ENCODE results near the gene CCDC179. TPM values are rescaled to one million over a fixed set of nuclear protein-coding genes. Genes with fewer than 3 reads are reported as not detected.

CCDC179 gene
- polyA plus RNA-seq, 4 donors = not detected

- peaks cover 3 to 7% (median 4%) of the 10 kb centered on the region in 3 donors for H3K4me1 ChIP-seq (ENCODE audit: control insufficient read depth in 3 of 3, insufficient read depth in 2 of 3, low read depth in 1 of 3, low read length in 2 of 3)
- peak within 1 kb of the TSS; percentile 92 to 97 (median 97) for H3K27ac ChIP-seq (ENCODE audit: low read depth in 1 of 3, low read length in 2 of 3)
- H3K4me3 ChIP-seq (ENCODE audit: low read depth in 1 of 3, low read length in 3 of 3) = peak within 1 kb of the TSS; percentile 75 to 98 (median 85)
- H3K9me3 ChIP-seq (ENCODE audit: control insufficient read depth in 2 of 2, insufficient read depth in 1 of 2, low read depth in 1 of 2, low read length in 1 of 2) = no peaks in the 10 kb centered on the region
- H3K36me3 ChIP-seq (ENCODE audit: control insufficient read depth in 3 of 3, insufficient read depth in 2 of 3, low read depth in 1 of 3, low read length in 3 of 3) = no peaks in the 10 kb centered on the region
- no peaks in the 10 kb centered on the region for H3K27me3 ChIP-seq (ENCODE audit: control insufficient read depth in 3 of 3, insufficient read depth in 3 of 3, low read length in 3 of 3)
- WGBS, 3 donors = 0% methylated on average over 65 to 79 of the region's 79 CpGs
- DNase-seq (peak; percentile 97), FAIRE-seq (no peak)
Measured at GRCh38 chr11:22829231-22830081, 30.8 kb downstream of the CCDC179 start, which contains the start of gene SVIP. Gene SVIP, minus strand, starts transcription at chr11:22829801. Its CDS starts 53 bp downstream, at chr11:22829748.

DNA sequence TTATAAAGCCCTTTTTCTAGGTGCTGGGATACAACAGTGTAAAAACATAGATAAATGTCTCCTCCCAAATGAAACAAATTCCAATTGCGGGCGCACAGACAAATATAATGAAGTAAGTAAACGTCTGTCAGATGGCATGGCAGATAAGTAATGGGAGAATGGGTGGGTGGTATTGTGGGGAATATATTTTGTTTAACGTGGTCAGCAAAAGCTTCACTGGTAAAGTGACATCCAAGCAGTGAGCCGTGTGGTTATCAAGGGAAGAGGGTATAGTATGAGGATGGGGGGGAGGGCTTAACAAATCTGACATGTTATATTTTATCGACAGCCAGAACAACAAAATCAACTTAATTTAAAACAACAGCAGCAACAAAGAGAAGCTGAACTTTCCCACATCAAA lies 31.9 kb downstream of the CCDC179 start:
- no peak for FAIRE-seq
- WGBS, 3 donors = 34 to 53% (median 52%) methylated on average over 6 of the region's 6 CpGs

GRCh38 chr11:22822203-22822602 lies 38.1 kb downstream of the CCDC179 start:
- Histone ChIP-seq H3K27me3 (ENCODE audit: control insufficient read depth in 3 of 3, insufficient read depth in 3 of 3, low read length in 3 of 3) (no peaks in the 10 kb centered on the region), H3K9me3 (ENCODE audit: control insufficient read depth in 2 of 2, insufficient read depth in 1 of 2, low read depth in 1 of 2, low read length in 1 of 2) (no peaks in the 10 kb centered on the region), H3K4me3 (ENCODE audit: low read depth in 1 of 3, low read length in 3 of 3) (no peak overlapping the region), H3K27ac (ENCODE audit: low read depth in 1 of 3, low read length in 2 of 3) (no peak overlapping the region), H3K36me3 (ENCODE audit: control insufficient read depth in 3 of 3, insufficient read depth in 2 of 3, low read depth in 1 of 3, low read length in 3 of 3) (peaks cover 0 to 4% (median 4%) of the 10 kb centered on the region in 3 donors), H3K4me1 (ENCODE audit: control insufficient read depth in 3 of 3, insufficient read depth in 2 of 3, low read depth in 1 of 3, low read length in 2 of 3) (no peaks in the 10 kb centered on the region)
- DNase-seq = no peak
- 97 to 99% (median 98%) methylated on average over 2 of the region's 2 CpGs for WGBS, 3 donors
- FAIRE-seq = no peak

More for the DNA sequence above, 31.9 kb downstream of the CCDC179 start:
- DNase-seq = no peak
- H3K9me3 ChIP-seq (ENCODE audit: control insufficient read depth in 2 of 2, insufficient read depth in 1 of 2, low read depth in 1 of 2, low read length in 1 of 2) = no peaks in the 10 kb centered on the region
- H3K4me3 ChIP-seq (ENCODE audit: low read depth in 1 of 3, low read length in 3 of 3) = no peak overlapping the region
- peaks cover 0 to 4% (median 4%) of the 10 kb centered on the region in 3 donors for H3K36me3 ChIP-seq (ENCODE audit: control insufficient read depth in 3 of 3, insufficient read depth in 2 of 3, low read depth in 1 of 3, low read length in 3 of 3)
- H3K4me1 ChIP-seq (ENCODE audit: control insufficient read depth in 3 of 3, insufficient read depth in 2 of 3, low read depth in 1 of 3, low read length in 2 of 3) = peaks cover 3 to 7% (median 4%) of the 10 kb centered on the region in 3 donors
- no peaks in the 10 kb centered on the region for H3K27me3 ChIP-seq (ENCODE audit: control insufficient read depth in 3 of 3, insufficient read depth in 3 of 3, low read length in 3 of 3)
- H3K27ac ChIP-seq (ENCODE audit: low read depth in 1 of 3, low read length in 2 of 3) = no peak overlapping the region

DNA sequence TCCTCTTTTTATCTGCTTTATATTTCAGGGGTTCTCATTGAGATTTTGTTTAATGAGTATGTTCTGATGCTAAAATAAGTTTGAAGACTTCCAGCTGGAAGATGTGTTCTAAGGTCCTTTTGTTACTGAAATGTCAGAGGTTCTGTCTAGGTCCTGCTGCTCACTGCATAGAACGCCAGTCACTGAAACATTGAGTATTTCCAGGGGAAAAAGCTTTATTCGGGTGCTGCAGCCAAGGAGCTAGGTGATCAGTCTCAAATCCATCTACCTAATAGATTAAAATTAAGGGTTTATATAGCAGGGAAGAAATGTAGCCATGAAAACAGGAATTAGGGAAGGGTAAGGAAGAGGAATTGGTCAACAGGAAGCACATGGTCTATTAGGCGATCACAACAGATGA lies 50.4 kb downstream of the CCDC179 start:
- H3K27me3 ChIP-seq (ENCODE audit: control insufficient read depth in 3 of 3, insufficient read depth in 3 of 3, low read length in 3 of 3) = no peaks in the 10 kb centered on the region
- DNase-seq (no peak), FAIRE-seq (no peak)
- 88 to 99% (median 93%) methylated on average over 3 of the region's 3 CpGs for WGBS, 3 donors
- no peaks in the 10 kb centered on the region for H3K36me3 ChIP-seq (ENCODE audit: control insufficient read depth in 3 of 3, insufficient read depth in 2 of 3, low read depth in 1 of 3, low read length in 3 of 3)
- no peak overlapping the region for H3K27ac ChIP-seq (ENCODE audit: low read depth in 1 of 3, low read length in 2 of 3)
- H3K4me1 ChIP-seq (ENCODE audit: control insufficient read depth in 3 of 3, insufficient read depth in 2 of 3, low read depth in 1 of 3, low read length in 2 of 3) = no peaks in the 10 kb centered on the region
- no peak overlapping the region for H3K4me3 ChIP-seq (ENCODE audit: low read depth in 1 of 3, low read length in 3 of 3)
- peaks cover 0 to 4% of the 10 kb centered on the region in 2 donors for H3K9me3 ChIP-seq (ENCODE audit: control insufficient read depth in 2 of 2, insufficient read depth in 1 of 2, low read depth in 1 of 2, low read length in 1 of 2)

DNA sequence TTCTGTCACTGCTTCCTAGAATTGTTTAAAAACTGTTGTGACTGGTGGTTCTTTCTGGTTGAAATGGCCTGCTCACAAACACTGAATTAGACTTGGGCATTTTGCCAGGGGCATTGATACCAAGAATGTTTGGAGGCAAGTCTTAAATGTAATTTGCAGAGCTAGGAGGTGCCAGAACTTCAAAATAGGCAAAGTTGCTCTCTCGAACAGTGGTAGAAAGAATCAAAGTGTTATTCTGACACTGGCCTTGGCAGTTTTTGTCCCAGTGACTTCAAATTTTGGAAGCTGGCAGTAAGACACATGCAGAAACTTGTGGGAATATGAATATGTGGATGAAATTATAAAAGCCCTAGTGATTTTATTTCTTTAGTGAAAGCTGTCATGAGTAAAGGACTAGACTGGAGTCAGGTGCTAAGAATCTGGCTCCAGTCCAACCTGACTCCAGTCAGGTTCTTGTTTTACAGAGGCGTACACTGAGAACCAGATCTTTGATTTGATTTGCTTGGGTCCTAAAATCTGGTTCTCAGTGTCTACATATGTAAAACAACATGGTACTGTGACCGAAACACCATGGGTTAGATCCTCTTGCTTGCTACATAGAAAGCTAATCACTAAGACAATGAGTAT lies 51.6 kb downstream of the CCDC179 start:
- WGBS, 3 donors = 84 to 91% (median 89%) methylated on average over 3 of the region's 3 CpGs
- H3K4me3 ChIP-seq (ENCODE audit: low read depth in 1 of 3, low read length in 3 of 3) = no peak overlapping the region
- FAIRE-seq (no peak), DNase-seq (no peak)
- no peaks in the 10 kb centered on the region for H3K36me3 ChIP-seq (ENCODE audit: control insufficient read depth in 3 of 3, insufficient read depth in 2 of 3, low read depth in 1 of 3, low read length in 3 of 3)
- H3K9me3 ChIP-seq (ENCODE audit: control insufficient read depth in 2 of 2, insufficient read depth in 1 of 2, low read depth in 1 of 2, low read length in 1 of 2) = peaks cover 0 to 4% of the 10 kb centered on the region in 2 donors
- H3K27ac ChIP-seq (ENCODE audit: low read depth in 1 of 3, low read length in 2 of 3) = peak overlapping the region in 1 of 3 donors; percentile 31
- no peaks in the 10 kb centered on the region for H3K27me3 ChIP-seq (ENCODE audit: control insufficient read depth in 3 of 3, insufficient read depth in 3 of 3, low read length in 3 of 3)
- H3K4me1 ChIP-seq (ENCODE audit: control insufficient read depth in 3 of 3, insufficient read depth in 2 of 3, low read depth in 1 of 3, low read length in 2 of 3) = no peaks in the 10 kb centered on the region

DNA sequence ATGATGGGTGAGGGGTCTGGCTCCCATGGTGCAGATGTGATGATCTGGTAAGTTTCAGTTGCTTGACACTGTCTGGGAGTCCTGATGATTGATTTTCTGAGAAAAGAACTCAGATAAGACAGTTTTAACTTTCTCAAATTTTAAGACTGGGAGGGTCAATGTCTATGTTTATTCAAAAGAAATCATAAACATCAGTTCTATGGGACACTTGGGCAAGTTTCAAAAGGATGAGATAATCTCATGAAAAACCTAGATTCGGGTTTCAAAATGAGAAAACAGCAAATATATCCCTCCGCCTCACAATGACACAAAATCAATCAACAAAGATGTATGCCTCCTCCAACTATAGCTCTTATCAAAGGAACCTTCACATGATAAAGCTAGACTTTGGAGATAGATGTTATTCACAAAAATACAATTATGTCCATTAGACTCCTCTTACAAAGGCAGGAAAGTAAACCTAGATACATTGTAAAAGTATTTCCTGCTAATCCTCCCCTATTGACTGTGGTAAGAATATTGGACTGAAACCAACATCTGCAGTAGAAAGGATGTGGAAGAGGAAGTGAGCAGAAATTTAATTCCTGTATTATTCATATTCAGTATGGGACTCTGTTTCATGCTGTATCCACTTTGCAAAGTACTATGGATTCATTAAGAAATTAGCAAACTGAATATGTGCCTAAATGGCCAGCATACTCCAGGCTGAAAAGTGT lies 52.3 kb downstream of the CCDC179 start:
- peaks cover 0 to 4% of the 10 kb centered on the region in 2 donors for H3K9me3 ChIP-seq (ENCODE audit: control insufficient read depth in 2 of 2, insufficient read depth in 1 of 2, low read depth in 1 of 2, low read length in 1 of 2)
- DNase-seq (no peak), FAIRE-seq (no peak)
- H3K27me3 ChIP-seq (ENCODE audit: control insufficient read depth in 3 of 3, insufficient read depth in 3 of 3, low read length in 3 of 3) = no peaks in the 10 kb centered on the region
- no peak overlapping the region for H3K4me3 ChIP-seq (ENCODE audit: low read depth in 1 of 3, low read length in 3 of 3)
- H3K36me3 ChIP-seq (ENCODE audit: control insufficient read depth in 3 of 3, insufficient read depth in 2 of 3, low read depth in 1 of 3, low read length in 3 of 3) = no peaks in the 10 kb centered on the region
- H3K27ac ChIP-seq (ENCODE audit: low read depth in 1 of 3, low read length in 2 of 3) = peak overlapping the region in 1 of 3 donors; percentile 31
- H3K4me1 ChIP-seq (ENCODE audit: control insufficient read depth in 3 of 3, insufficient read depth in 2 of 3, low read depth in 1 of 3, low read length in 2 of 3) = no peaks in the 10 kb centered on the region
- 68 to 90% (median 86%) methylated on average over 2 of the region's 2 CpGs for WGBS, 3 donors

DNA sequence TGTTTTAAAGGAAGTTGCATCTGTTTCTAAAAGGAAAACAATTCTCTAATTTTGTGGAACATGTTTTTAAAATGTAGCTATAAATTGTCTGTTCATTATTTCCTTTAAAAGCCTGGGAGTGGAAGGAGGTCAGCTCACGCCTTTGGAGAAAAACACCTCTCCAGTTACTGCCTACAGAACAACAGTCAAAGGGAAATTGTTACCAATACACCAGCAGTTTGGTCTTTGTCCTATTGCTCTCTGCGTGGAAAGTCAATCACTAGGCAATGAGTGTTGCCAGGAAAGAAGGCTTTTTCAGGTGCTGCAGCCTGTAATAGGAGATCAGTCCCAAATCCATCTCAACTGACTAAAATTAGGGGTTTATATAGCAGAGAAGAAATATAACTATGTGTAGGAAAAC lies 52.9 kb downstream of the CCDC179 start:
- H3K27ac ChIP-seq (ENCODE audit: low read depth in 1 of 3, low read length in 2 of 3) = no peak overlapping the region
- no peaks in the 10 kb centered on the region for H3K36me3 ChIP-seq (ENCODE audit: control insufficient read depth in 3 of 3, insufficient read depth in 2 of 3, low read depth in 1 of 3, low read length in 3 of 3)
- no peaks in the 10 kb centered on the region for H3K4me1 ChIP-seq (ENCODE audit: control insufficient read depth in 3 of 3, insufficient read depth in 2 of 3, low read depth in 1 of 3, low read length in 2 of 3)
- no peak overlapping the region for H3K4me3 ChIP-seq (ENCODE audit: low read depth in 1 of 3, low read length in 3 of 3)
- FAIRE-seq (no peak), DNase-seq (no peak)
- WGBS, 3 donors = 56 to 69% (median 67%) methylated on average over 2 of the region's 2 CpGs
- peaks cover 0 to 4% of the 10 kb centered on the region in 2 donors for H3K9me3 ChIP-seq (ENCODE audit: control insufficient read depth in 2 of 2, insufficient read depth in 1 of 2, low read depth in 1 of 2, low read length in 1 of 2)
- H3K27me3 ChIP-seq (ENCODE audit: control insufficient read depth in 3 of 3, insufficient read depth in 3 of 3, low read length in 3 of 3) = no peaks in the 10 kb centered on the region

DNA sequence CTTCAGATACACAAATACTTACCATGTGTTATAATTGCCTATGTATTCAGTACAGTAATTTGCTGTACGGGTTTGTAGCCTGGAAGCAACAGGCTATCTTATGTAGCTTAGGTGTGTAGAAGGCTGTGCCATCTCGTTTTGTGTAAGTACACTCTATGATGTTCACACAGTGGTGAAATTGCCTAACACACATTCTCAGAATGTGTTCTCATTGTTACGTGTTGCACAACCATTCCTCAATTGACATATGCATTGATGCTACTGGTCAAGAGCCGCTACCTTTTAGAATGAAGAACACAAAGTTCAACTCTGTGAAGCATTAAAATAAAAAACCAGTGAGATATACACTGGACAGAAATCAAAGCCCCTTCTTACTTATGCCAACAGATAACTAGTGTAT lies 57.4 kb downstream of the CCDC179 start:
- no peaks in the 10 kb centered on the region for H3K36me3 ChIP-seq (ENCODE audit: control insufficient read depth in 3 of 3, insufficient read depth in 2 of 3, low read depth in 1 of 3, low read length in 3 of 3)
- H3K9me3 ChIP-seq (ENCODE audit: control insufficient read depth in 2 of 2, insufficient read depth in 1 of 2, low read depth in 1 of 2, low read length in 1 of 2) = no peaks in the 10 kb centered on the region
- 86 to 91% (median 89%) methylated on average over 4 of the region's 4 CpGs for WGBS, 3 donors
- FAIRE-seq (no peak), DNase-seq (no peak)
- H3K27me3 ChIP-seq (ENCODE audit: control insufficient read depth in 3 of 3, insufficient read depth in 3 of 3, low read length in 3 of 3) = no peaks in the 10 kb centered on the region
- H3K27ac ChIP-seq (ENCODE audit: low read depth in 1 of 3, low read length in 2 of 3) = no peak overlapping the region
- H3K4me3 ChIP-seq (ENCODE audit: low read depth in 1 of 3, low read length in 3 of 3) = no peak overlapping the region
- H3K4me1 ChIP-seq (ENCODE audit: control insufficient read depth in 3 of 3, insufficient read depth in 2 of 3, low read depth in 1 of 3, low read length in 2 of 3) = no peaks in the 10 kb centered on the region

Data from small intestine (tissue), 7 donors.